Heart left ventricle (tissue), 13 donors: ENCODE results near the gene UCKL1.

Experiments used
- POLR2A ChIP-seq, 2 donors: fragments of 450-650 bp; IDR thresholded peaks; one replicate each; pipeline ENCODE4 v1.6.1; 2017; ENCODE audit warnings: antibody characterized with exemption in 2 of 2, mild to moderate bottlenecking in 2 of 2, moderate library complexity in 2 of 2
- TF ChIP-seq, protein P1 (sequence below), 12 donors: fragments of 200-600 bp; sonication (generic) in 4 of 12; IDR thresholded peaks; one replicate each; pipeline versions ENCODE4 v1.5.0 to v1.8.0; 2018 to 2022; ENCODE audit warnings: antibody characterized with exemption in 12 of 12, mild to moderate bottlenecking in 5 of 12
- donor health status: ischemic (EF 13 %, LVEDD 7.1; RV severe dilation, severe dysfunction).
- donor health status: DM: no; HTN: yes; CAD: no.
- donor health status: DM: no; HTN: no; CAD: no.
- donor health status: ischemic (EF 25% LVEDD 6.9; RV normal size, moderate dysfunction).
- donor health status: ischemic (EF 25% LVEDD 5.7; RV mildly dilated, moderate dysfunction).
- donor health status: ischemic (EF 35%, LVEDD 5.7; RV mildly dilated, moderate dysfunction).
- donor health status: nonischemic (EF 11% LVEDD 7.7; RV severe dilation, severe dysfunction).
- donor health status: DM: yes; HTN: yes; CAD: no.
- donor health status: PGD.
- donor health status: ischemic (EF 29% LVEDD 5.4; RV normal size, mild dysfunction).
- donor health status: nonischemic (EF 23%, LVEDD 6.1; RV moderate dilation, normal function).

DNA sequence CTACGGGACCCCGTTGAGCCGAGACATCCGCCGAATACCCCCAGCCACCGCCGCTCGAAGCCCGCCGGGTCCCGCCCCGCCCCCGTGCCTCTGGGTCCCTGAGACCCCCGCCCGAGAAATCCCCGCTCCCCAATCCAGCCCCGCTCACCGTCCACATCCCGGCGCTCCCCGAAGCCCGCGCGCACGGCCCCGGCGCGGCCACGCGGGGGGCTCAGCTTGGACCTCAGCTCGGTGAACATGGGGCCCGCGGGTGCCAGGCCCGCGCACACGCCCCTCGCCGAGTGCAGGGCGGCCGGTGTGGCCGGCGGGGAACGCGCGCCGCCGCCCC is 23.0 kb upstream of the UCKL1 start:
- TF ChIP-seq, protein P1, sequence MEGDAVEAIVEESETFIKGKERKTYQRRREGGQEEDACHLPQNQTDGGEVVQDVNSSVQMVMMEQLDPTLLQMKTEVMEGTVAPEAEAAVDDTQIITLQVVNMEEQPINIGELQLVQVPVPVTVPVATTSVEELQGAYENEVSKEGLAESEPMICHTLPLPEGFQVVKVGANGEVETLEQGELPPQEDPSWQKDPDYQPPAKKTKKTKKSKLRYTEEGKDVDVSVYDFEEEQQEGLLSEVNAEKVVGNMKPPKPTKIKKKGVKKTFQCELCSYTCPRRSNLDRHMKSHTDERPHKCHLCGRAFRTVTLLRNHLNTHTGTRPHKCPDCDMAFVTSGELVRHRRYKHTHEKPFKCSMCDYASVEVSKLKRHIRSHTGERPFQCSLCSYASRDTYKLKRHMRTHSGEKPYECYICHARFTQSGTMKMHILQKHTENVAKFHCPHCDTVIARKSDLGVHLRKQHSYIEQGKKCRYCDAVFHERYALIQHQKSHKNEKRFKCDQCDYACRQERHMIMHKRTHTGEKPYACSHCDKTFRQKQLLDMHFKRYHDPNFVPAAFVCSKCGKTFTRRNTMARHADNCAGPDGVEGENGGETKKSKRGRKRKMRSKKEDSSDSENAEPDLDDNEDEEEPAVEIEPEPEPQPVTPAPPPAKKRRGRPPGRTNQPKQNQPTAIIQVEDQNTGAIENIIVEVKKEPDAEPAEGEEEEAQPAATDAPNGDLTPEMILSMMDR (IDR thresholded peaks at IDR 0.05) = no peak
- TF ChIP-seq POLR2A (IDR thresholded peaks at IDR 0.05) = no peak
